Right lobe of liver (tissue), 6 donors: ENCODE measurements around the gene LDLRAD4. TPM values are rescaled to one million over a fixed set of nuclear protein-coding genes. Genes with fewer than 3 reads are reported as not detected.
A peak's percentile ranks its signal among the peaks of the same experiment; 100 is the strongest.

Experiments used
- ATAC-seq, 4 donors: fragments of 200-7000 bp; cut with Tn5 transposase; one replicate each; pipeline ENCODE4 v1.9.1; 2020; ENCODE audit warnings: mild to moderate bottlenecking in 4 of 4, moderate library complexity in 4 of 4
- DNase-seq, 3 donors: peaks; one replicate each; pipeline ENCODE4 v3.0.0-alpha.2; 2020
- H3K27ac ChIP-seq, 3 donors: fragments of 200-600 bp; one replicate each; pipeline ENCODE4 v1.8.0; 2022
- H3K27me3 ChIP-seq, 2 donors: fragments of 200-600 bp; one replicate each; pipeline ENCODE4 v1.8.0; 2022
- H3K36me3 ChIP-seq, 4 donors: fragments of 200-600 bp; sonication (generic) in 1 of 4; one replicate each; pipeline versions ENCODE4 v1.5.1 to v1.8.0; 2017 to 2022; ENCODE audit warnings: control low read depth in 1 of 4
- H3K4me1 ChIP-seq, 4 donors: fragments of 200-600 bp; sonication (generic) in 1 of 4; one replicate each; pipeline versions ENCODE4 v1.5.1 to v1.8.0; 2017 to 2022; ENCODE audit warnings: control low read depth in 1 of 4
- H3K4me3 ChIP-seq, 3 donors: fragments of 200-600 bp; one replicate each; pipeline ENCODE4 v1.8.0; 2022
- H3K9me3 ChIP-seq, 4 donors: fragments of 200-600 bp; sonication (generic) in 1 of 4; one replicate each; pipeline versions ENCODE4 v1.5.1 to v1.8.0; 2017 to 2022; ENCODE audit warnings: control low read depth in 1 of 4
- CTCF ChIP-seq, 4 donors: fragments of 200-600 bp in 3 of 4; fragments of 450-650 bp in 1 of 4; IDR thresholded peaks; one replicate each; pipeline versions ENCODE4 v1.5.1 to v1.8.0; 2016 to 2022; ENCODE audit warnings: antibody characterized with exemption in 4 of 4, mild to moderate bottlenecking in 2 of 4
- POLR2A ChIP-seq: fragments of 450-650 bp; IDR thresholded peaks from one replicate; pipeline ENCODE4 v1.6.1; 2017; ENCODE audit warnings: antibody characterized with exemption, mild to moderate bottlenecking
- WGBS: methylation state at CpG from one replicate; pipeline ENCODE4 v1.1.6; 2018; ENCODE audit warnings: low coverage, low lambda C conversion rate; ENCODE audit not compliant: insufficient coverage; ENCODE audit errors: missing lambda C conversion rate; 5-methylcytosine and 5-hydroxymethylcytosine counted together
- intact Hi-C, 2 donors: fragments of 100-400 bp; cut with DNase I; formaldehyde crosslinking; loops; one replicate each; pipeline versions ENCODE4 v1.11.2 to v1.14.1; 2022
- total RNA-seq, 6 experiments: library from RNA; depleted of rRNA in 2 of 6; stranded (reverse); fragments of >200 nt in 2 of 6; fragmentation: NEBNext Ultra II Directional in 3 of 6; extraction: Animal tissue kit (Norgen Biotek cat#: 25700) in 3 of 6; gene quantifications; one replicate each; pipeline versions ENCODE4 v1.1.0 to v1.2.4, GENCODE V29; 2016 to 2023
- donor health status: DM: no; HTN: yes; CAD: no.
- donor health status: DM: no; HTN: no; CAD: no.
- donor health status: DM: no; HTN: no; CAD: no.
- donor health status: DM: no; HTN: yes; CAD: no.
- donor health status: DM: no; HTN: yes; CAD: no.

LDLRAD4 gene
- total RNA-seq, 6 experiments from 2014 or later = 10.6 to 66.4 (median 18.7) TPM

GRCh38 chr18:13362607-13363006 lies 144.0 kb downstream of the LDLRAD4 start:
- Histone ChIP-seq H3K27me3 (no peaks in the 10 kb centered on the region), H3K27ac (no peak overlapping the region), H3K4me1 (peaks cover 0 to 9% (median 3%) of the 10 kb centered on the region in 4 donors), H3K9me3 (no peaks in the 10 kb centered on the region), H3K4me3 (no peak overlapping the region), H3K36me3 (no peaks in the 10 kb centered on the region)
- WGBS = 57% methylated on average over 2 of the region's 2 CpGs
- TF ChIP-seq CTCF (IDR thresholded peaks at IDR 0.05) = no peak
- no peak for TF ChIP-seq POLR2A
- intact Hi-C loops = no loop called here
- ATAC-seq (no peak), DNase-seq (no peak)

- H3K27me3 ChIP-seq = no peaks in the 10 kb centered on the region
- ATAC-seq = no peak
- H3K27ac ChIP-seq = no peak overlapping the region
- no peak for DNase-seq
- intact Hi-C loops = no loop called here
- no peak overlapping the region for H3K4me3 ChIP-seq
- TF ChIP-seq POLR2A = no peak
- TF ChIP-seq CTCF (IDR thresholded peaks at IDR 0.05) = no peak
- 64% methylated on average over 4 of the region's 4 CpGs for WGBS
- H3K4me1 ChIP-seq = peaks cover 0 to 9% (median 3%) of the 10 kb centered on the region in 4 donors
- H3K9me3 ChIP-seq = no peaks in the 10 kb centered on the region
- no peaks in the 10 kb centered on the region for H3K36me3 ChIP-seq
These were observed 144.8 kb downstream of the LDLRAD4 start for GRCh38 chr18:13363359-13363758.

GRCh38 chr18:13364721-13365205 lies 146.2 kb downstream of the LDLRAD4 start:
- Histone ChIP-seq H3K4me1 (peaks cover 0 to 9% (median 3%) of the 10 kb centered on the region in 4 donors), H3K27me3 (no peaks in the 10 kb centered on the region), H3K36me3 (no peaks in the 10 kb centered on the region), H3K27ac (no peak overlapping the region), H3K4me3 (no peak overlapping the region), H3K9me3 (no peaks in the 10 kb centered on the region)
- WGBS = 62% methylated on average over 7 of the region's 7 CpGs
- ATAC-seq (peak in 3 of 4 donors; percentile 46 to 64 (median 58)), DNase-seq (no peak)
- intact Hi-C loops = no loop called here
- TF ChIP-seq CTCF (IDR thresholded peaks at IDR 0.05) = no peak
- TF ChIP-seq POLR2A = no peak

GRCh38 chr18:13366131-13366530 lies 147.6 kb downstream of the LDLRAD4 start:
- intact Hi-C loops = no loop called here
- no peak overlapping the region for H3K27ac ChIP-seq
- H3K36me3 ChIP-seq = no peaks in the 10 kb centered on the region

More at GRCh38 chr18:13366131-13366530, 147.6 kb downstream of the LDLRAD4 start:
- peaks cover 0 to 9% (median 3%) of the 10 kb centered on the region in 4 donors for H3K4me1 ChIP-seq
- TF ChIP-seq CTCF (IDR thresholded peaks at IDR 0.05) (no peak), POLR2A (no peak)
- 80% methylated on average over 2 of the region's 3 CpGs for WGBS
- DNase-seq (no peak), ATAC-seq (no peak)
- no peaks in the 10 kb centered on the region for H3K27me3 ChIP-seq
- no peak overlapping the region for H3K4me3 ChIP-seq
- no peaks in the 10 kb centered on the region for H3K9me3 ChIP-seq
